ENCODE results near the gene FGGY. TPM values are rescaled to one million over a fixed set of nuclear protein-coding genes. Genes with fewer than 3 reads are reported as not detected.

FGGY gene
- total and polyA plus RNA-seq, 11 donors, result 7.2 to 42.9 (median 32.0) TPM

DNA sequence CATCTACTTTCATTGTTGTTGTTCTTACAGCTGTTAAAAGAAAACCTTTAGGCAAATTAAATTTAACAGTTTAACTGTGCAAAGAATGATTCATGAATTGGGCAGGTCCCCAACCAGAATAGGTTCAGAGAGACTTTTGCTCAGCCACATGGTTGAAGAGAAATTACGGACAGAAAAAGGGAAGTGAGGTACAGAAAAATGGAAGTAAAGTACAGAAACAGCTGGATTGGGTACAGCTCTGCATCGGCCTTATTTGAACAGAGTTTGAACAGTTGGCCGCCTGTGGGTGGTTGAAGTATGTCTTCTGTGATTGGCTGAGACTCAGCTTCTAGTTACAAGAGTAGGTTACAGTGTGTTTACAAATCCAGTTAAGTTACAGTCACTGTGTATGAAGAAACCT, 210.1 kb downstream of the FGGY start:
- Histone ChIP-seq H3K36me3 (no peaks in the 10 kb centered on the region), H3K4me3 (no peak overlapping the region), H3K27ac (peak overlapping the region in 1 of 12 donors; percentile 70), H3K4me1 (peaks cover 0 to 12% (median 0%) of the 10 kb centered on the region in 12 donors), H3K27me3 (no peaks in the 10 kb centered on the region), H3K9me3 (no peaks in the 10 kb centered on the region)
- intact Hi-C loops (cut with DNase I), result no loop called here
- 75 to 84% (median 80%) methylated on average over 3 of the region's 3 CpGs for WGBS, 4 donors
- TF ChIP-seq POLR2A (IDR thresholded peaks at IDR 0.05), result no peak
- TF ChIP-seq, protein P1, sequence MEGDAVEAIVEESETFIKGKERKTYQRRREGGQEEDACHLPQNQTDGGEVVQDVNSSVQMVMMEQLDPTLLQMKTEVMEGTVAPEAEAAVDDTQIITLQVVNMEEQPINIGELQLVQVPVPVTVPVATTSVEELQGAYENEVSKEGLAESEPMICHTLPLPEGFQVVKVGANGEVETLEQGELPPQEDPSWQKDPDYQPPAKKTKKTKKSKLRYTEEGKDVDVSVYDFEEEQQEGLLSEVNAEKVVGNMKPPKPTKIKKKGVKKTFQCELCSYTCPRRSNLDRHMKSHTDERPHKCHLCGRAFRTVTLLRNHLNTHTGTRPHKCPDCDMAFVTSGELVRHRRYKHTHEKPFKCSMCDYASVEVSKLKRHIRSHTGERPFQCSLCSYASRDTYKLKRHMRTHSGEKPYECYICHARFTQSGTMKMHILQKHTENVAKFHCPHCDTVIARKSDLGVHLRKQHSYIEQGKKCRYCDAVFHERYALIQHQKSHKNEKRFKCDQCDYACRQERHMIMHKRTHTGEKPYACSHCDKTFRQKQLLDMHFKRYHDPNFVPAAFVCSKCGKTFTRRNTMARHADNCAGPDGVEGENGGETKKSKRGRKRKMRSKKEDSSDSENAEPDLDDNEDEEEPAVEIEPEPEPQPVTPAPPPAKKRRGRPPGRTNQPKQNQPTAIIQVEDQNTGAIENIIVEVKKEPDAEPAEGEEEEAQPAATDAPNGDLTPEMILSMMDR (IDR thresholded peaks at IDR 0.05), result no peak
- ATAC-seq (peak; percentile 42 to 89 (median 72)), DNase-seq (peak in 1 of 5 donors; percentile 44)

DNA sequence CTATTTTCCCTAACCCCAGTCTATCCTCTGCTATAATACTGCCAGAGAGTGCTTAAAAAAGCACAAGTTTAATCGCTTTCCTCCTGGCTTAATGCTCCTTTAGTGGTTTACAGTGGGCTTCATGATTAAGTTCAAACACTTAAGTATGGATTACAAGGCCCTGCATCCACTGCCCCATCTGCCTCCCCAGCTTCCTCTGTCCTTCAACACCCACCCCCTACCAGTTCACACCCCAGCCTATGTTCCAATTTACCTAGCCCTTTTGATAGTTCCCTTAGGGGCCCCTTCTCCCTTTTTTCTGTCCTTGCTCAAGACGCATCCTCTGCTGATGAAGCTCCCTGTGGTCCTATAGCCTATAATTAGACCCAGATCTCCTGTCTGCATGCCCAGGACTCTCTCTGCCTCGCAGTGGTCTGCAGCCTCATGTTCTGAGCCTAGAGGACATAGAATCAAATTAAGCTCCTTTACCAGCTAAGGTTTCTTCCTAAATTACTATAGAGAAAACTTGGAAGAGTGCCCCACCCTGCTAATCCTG, 212.5 kb downstream of the FGGY start:
- H3K36me3 ChIP-seq, result peaks cover 0 to 11% (median 0%) of the 10 kb centered on the region in 9 donors
- intact Hi-C loops (cut with DNase I), result no loop called here
- 81 to 90% (median 83%) methylated on average over 3 of the region's 3 CpGs for WGBS, 4 donors
- H3K9me3 ChIP-seq, result no peaks in the 10 kb centered on the region
- no peak overlapping the region for H3K4me3 ChIP-seq
- no peak for DNase-seq
- no peaks in the 10 kb centered on the region for H3K27me3 ChIP-seq
- no peak for TF ChIP-seq POLR2A (IDR thresholded peaks at IDR 0.05)
- TF ChIP-seq, protein P1 (IDR thresholded peaks at IDR 0.05), result no peak
- no peak for ATAC-seq
- H3K4me1 ChIP-seq, result peaks cover 0 to 12% (median 0%) of the 10 kb centered on the region in 12 donors
- no peak overlapping the region for H3K27ac ChIP-seq

DNA sequence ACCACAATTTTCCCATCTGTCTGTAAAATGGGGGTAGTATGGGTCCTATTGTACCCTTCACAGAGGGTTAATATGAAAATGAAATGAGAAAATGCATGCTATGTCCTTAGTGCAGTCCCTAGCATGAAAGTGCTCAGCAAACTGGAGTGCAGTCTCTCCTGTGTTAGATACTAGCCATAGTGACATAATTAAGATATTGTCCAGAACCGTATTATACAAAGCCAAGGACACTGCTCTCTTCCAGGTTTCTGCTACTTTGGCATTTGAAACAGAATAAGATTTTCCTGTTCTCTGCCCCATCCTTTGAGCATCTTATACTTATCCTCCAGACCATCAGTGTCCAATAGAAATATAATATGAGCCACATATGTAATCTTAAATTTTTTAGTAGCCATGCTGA, 213.4 kb downstream of the FGGY start:
- ATAC-seq, result no peak
- H3K9me3 ChIP-seq, result no peaks in the 10 kb centered on the region
- H3K4me3 ChIP-seq, result no peak overlapping the region
- no peak for DNase-seq
- 62 to 91% (median 87%) methylated on average over 1 of the region's 1 CpG for WGBS, 4 donors
- peaks cover 0 to 12% (median 0%) of the 10 kb centered on the region in 12 donors for H3K4me1 ChIP-seq
- peaks cover 0 to 11% (median 0%) of the 10 kb centered on the region in 9 donors for H3K36me3 ChIP-seq
- intact Hi-C loops (cut with DNase I), result no loop called here
- no peaks in the 10 kb centered on the region for H3K27me3 ChIP-seq
- no peak overlapping the region for H3K27ac ChIP-seq
- no peak for TF ChIP-seq POLR2A (IDR thresholded peaks at IDR 0.05)
- TF ChIP-seq, protein P1 (IDR thresholded peaks at IDR 0.05), result no peak

DNA sequence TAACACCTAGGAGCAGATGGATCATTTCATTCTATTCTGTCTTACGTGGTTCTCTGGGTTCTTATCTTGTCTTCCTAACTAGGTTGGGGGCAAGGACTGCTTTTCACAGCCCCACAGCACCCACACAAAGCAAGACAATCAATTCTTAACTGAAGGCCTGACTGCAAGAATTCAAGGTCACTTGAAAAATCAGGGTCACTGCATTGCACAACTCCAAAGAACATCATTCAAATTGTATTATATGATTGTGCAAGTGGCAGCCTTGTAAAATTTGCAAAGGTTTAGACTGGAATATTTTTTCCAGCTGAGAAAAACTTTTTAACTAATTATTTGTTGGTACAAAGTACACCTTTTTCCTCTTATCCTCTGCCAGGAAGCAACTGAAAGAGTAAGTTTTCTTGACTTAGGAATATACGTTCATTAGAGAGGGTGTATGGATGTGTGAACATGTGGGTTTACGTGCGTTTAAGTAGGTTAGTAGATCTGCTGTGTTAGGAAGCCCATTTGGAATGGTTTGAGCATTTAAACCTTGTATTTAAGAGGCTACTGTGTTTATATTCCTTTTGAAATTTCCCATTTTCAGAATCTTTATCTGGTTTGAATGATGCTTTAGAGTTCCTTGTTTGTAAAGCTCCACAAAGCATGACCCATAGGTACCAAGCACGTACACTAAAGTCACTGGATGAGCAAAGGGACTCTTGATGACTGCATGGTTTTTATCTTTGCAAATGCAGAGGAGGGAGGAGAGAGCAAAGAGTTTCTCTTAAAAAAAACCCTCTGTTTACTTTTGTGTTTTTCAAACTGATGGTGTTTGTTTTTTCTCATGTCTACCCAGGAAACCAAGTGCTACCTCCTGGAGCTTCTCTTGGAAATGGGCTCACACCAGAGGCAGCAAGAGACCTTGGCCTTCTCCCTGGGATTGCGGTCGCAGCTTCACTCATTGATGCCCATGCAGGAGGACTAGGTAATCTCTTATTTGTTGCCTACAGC, 214.9 kb downstream of the FGGY start:
- Histone ChIP-seq H3K36me3 (peaks cover 0 to 11% (median 0%) of the 10 kb centered on the region in 9 donors), H3K4me1 (peaks cover 0 to 12% (median 0%) of the 10 kb centered on the region in 12 donors), H3K4me3 (no peak overlapping the region), H3K9me3 (no peaks in the 10 kb centered on the region), H3K27me3 (no peaks in the 10 kb centered on the region), H3K27ac (no peak overlapping the region)
- DNase-seq (no peak), ATAC-seq (no peak)
- TF ChIP-seq, protein P1 (IDR thresholded peaks at IDR 0.05), result no peak
- no peak for TF ChIP-seq POLR2A (IDR thresholded peaks at IDR 0.05)
- intact Hi-C loops (cut with DNase I), result no loop called here
- WGBS, 4 donors, result 95 to 99% (median 97%) methylated on average over 7 of the region's 7 CpGs
